Endodermal cell (in vitro differentiated cells): ENCODE measurements around the gene CDH23. TPM values are rescaled to one million over a fixed set of nuclear protein-coding genes. Genes with fewer than 3 reads are reported as not detected.
A peak's percentile ranks its signal among the peaks of the same experiment; 100 is the strongest.

Source experiments
- DNase-seq: peaks from one replicate; pipeline ENCODE4 v3.0.0-alpha.2; 2017
- H3K27ac ChIP-seq: 2 replicates; pipeline ENCODE4 v1.5.1; 2013; ENCODE audit warnings: mild to moderate bottlenecking, low read depth, low read length, moderate library complexity
- H3K27me3 ChIP-seq: 2 replicates; pipeline ENCODE4 v1.6.1; 2013; ENCODE audit warnings: mild to moderate bottlenecking, low read length, moderate library complexity; ENCODE audit not compliant: insufficient read depth, control insufficient read depth, poor library complexity, severe bottlenecking
- H3K36me3 ChIP-seq: 2 replicates; pipeline ENCODE4 v1.7.0; 2013; ENCODE audit warnings: mild to moderate bottlenecking, low read length, moderate library complexity; ENCODE audit not compliant: control insufficient read depth, insufficient read depth
- H3K4me1 ChIP-seq: one replicate; pipeline ENCODE4 v1.7.0; 2013; ENCODE audit warnings: low read length; ENCODE audit not compliant: control insufficient read depth, insufficient read depth
- H3K4me3 ChIP-seq: 2 replicates; pipeline ENCODE4 v1.5.1; 2013; ENCODE audit warnings: mild to moderate bottlenecking, low read length, moderate library complexity
- H3K9ac ChIP-seq: 2 replicates; pipeline ENCODE4 v1.6.1; 2013; ENCODE audit warnings: mild to moderate bottlenecking, low read length, moderate library complexity; ENCODE audit not compliant: poor library complexity, severe bottlenecking; ENCODE audit errors: extremely low read depth
- H3K9me3 ChIP-seq: 2 replicates; pipeline ENCODE4 v1.6.1; 2013; ENCODE audit warnings: mild to moderate bottlenecking, low read length, moderate library complexity; ENCODE audit not compliant: control insufficient read depth
- H3K27ac Mint-ChIP-seq: 2 replicates; pipeline ENCODE4 v1.8.0; 2020; ENCODE audit warnings: mixed read lengths
- H3K27me3 Mint-ChIP-seq: 2 replicates; pipeline ENCODE4 v1.8.0; 2021; ENCODE audit warnings: mild to moderate bottlenecking, mixed read lengths; ENCODE audit not compliant: insufficient read depth
- H3K36me3 Mint-ChIP-seq: 2 replicates; pipeline ENCODE4 v1.8.0; 2020; ENCODE audit warnings: low read depth, mixed read lengths
- H3K4me1 Mint-ChIP-seq: 2 replicates; pipeline ENCODE4 v1.8.0; 2020; ENCODE audit warnings: mixed read lengths
- H3K4me3 Mint-ChIP-seq: 2 replicates; pipeline ENCODE4 v1.8.0; 2020; ENCODE audit warnings: mild to moderate bottlenecking, moderate library complexity, mixed read lengths
- H3K9me3 Mint-ChIP-seq: 2 replicates; pipeline ENCODE4 v1.8.0; 2020; ENCODE audit warnings: mild to moderate bottlenecking, mixed read lengths
- CTCF ChIP-seq: fragments of 200-600 bp; sonication (generic); conservative IDR thresholded peaks from 2 replicates; pipeline ENCODE4 v1.5.0; 2021; ENCODE audit warnings: antibody characterized with exemption, mild to moderate bottlenecking
- WGBS, 2 experiments: methylation state at CpG; one replicate each; pipeline versions ENCODE4 v1.1.5 to v1.1.7; 2013; ENCODE audit warnings: missing lambda C conversion rate in 2 of 2, mixed read lengths in 1 of 2; ENCODE audit not compliant: insufficient coverage in 1 of 2, insufficient read length in 1 of 2; 5-methylcytosine and 5-hydroxymethylcytosine counted together
- total RNA-seq, 2 donors: library from RNA; stranded (reverse); fragmentation: NEBNext Ultra II Directional in 1 of 2; extraction: Animal tissue kit (Norgen Biotek cat#: 25700) in 1 of 2; gene quantifications; 2 replicates in 1 of 2; 3 replicates in 1 of 2; pipeline ENCODE4 v1.2.1, GENCODE V29; 2021

CDH23 gene
- total RNA-seq, 2 donors from 2014 or later: 2.1 to 4.2 TPM

- no peak overlapping the region for H3K9ac ChIP-seq
- Mint-ChIP-seq H3K4me1 (peaks cover 1% of the 10 kb centered on the region), H3K4me3 (no peak overlapping the region), H3K9me3 (peaks cover 16% of the 10 kb centered on the region), H3K27ac (no peak overlapping the region), H3K27me3 (peaks cover 3% of the 10 kb centered on the region), H3K36me3 (no peaks in the 10 kb centered on the region)
- H3K9me3 ChIP-seq: peaks cover 12% of the 10 kb centered on the region
- DNase-seq: no peak
- TF ChIP-seq CTCF: no peak
- H3K4me1 ChIP-seq: no peaks in the 10 kb centered on the region
- no peaks in the 10 kb centered on the region for H3K36me3 ChIP-seq
- H3K4me3 ChIP-seq: no peak overlapping the region
- WGBS, 2 experiments: 93% methylated on average over 1 of the region's 1 CpG; no CpG with 5 or more reads in 1 of the 2 experiments
- H3K27me3 ChIP-seq: no peaks in the 10 kb centered on the region
- H3K27ac ChIP-seq: no peak overlapping the region
Measured at GRCh38 chr10:71414359-71414758, 17.6 kb downstream of the CDH23 start.

DNA sequence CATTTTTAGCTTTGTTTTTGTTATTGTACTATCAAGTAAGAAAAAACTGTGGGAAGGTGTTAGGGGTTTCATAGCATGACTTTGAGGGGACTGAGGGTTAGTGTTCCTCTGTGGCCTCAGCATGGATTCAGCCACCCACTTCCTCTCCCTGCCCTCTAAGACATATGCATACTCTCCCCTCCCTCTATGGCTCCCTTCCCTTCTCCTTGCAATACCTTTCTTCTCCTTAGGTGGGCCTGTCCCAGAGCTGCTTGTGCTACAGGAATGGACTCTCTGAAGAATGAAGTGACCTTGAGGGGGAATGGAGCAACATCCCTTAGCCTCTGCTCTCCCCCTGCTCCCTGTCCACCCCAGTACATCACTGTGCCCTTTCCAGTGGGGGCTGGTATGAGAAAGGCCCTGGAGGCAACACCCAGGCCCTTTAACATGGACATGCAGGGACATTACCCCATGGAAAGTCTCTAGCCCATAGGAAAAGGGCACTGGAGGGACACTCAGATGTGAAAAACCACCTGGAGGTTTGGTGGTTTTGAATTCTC, 22.4 kb downstream of the CDH23 start:
- no peaks in the 10 kb centered on the region for H3K4me1 Mint-ChIP-seq
- TF ChIP-seq CTCF: peak; percentile 37
- H3K9me3 Mint-ChIP-seq: peaks cover 7% of the 10 kb centered on the region

GRCh38 chr10:71419750-71420149, 23.0 kb downstream of the CDH23 start:
- H3K36me3 Mint-ChIP-seq: no peaks in the 10 kb centered on the region
- Histone ChIP-seq H3K4me1 (no peaks in the 10 kb centered on the region), H3K9ac (no peak overlapping the region), H3K4me3 (no peak overlapping the region), H3K36me3 (no peaks in the 10 kb centered on the region), H3K27ac (no peak overlapping the region), H3K9me3 (peaks cover 7% of the 10 kb centered on the region), H3K27me3 (no peaks in the 10 kb centered on the region)
- DNase-seq: peak; percentile 7
- H3K27ac Mint-ChIP-seq: no peak overlapping the region
- no peaks in the 10 kb centered on the region for H3K4me1 Mint-ChIP-seq
- no peak overlapping the region for H3K4me3 Mint-ChIP-seq
- H3K9me3 Mint-ChIP-seq: peaks cover 7% of the 10 kb centered on the region
- WGBS, 2 experiments: 85 to 100% methylated on average over 1 to 2 of the region's 2 CpGs
- TF ChIP-seq CTCF: no peak
- peaks cover 5% of the 10 kb centered on the region for H3K27me3 Mint-ChIP-seq

More for the DNA sequence above, 22.4 kb downstream of the CDH23 start:
- Histone ChIP-seq H3K36me3 (no peaks in the 10 kb centered on the region), H3K9ac (no peak overlapping the region), H3K4me3 (no peak overlapping the region), H3K4me1 (no peaks in the 10 kb centered on the region), H3K9me3 (peaks cover 7% of the 10 kb centered on the region), H3K27ac (no peak overlapping the region), H3K27me3 (no peaks in the 10 kb centered on the region)
- H3K36me3 Mint-ChIP-seq: no peaks in the 10 kb centered on the region
- H3K27ac Mint-ChIP-seq: no peak overlapping the region
- no peak overlapping the region for H3K4me3 Mint-ChIP-seq
- DNase-seq: peak; percentile 38
- peaks cover 3% of the 10 kb centered on the region for H3K27me3 Mint-ChIP-seq
